ENCODE results near the gene HSPH1. TPM values are rescaled to one million over a fixed set of nuclear protein-coding genes. Genes with fewer than 3 reads are reported as not detected.

The HSPH1 gene
- 116 and 176 TPM in 2 replicates for total RNA-seq (ENCODE audit: low replicate concordance)
- long read RNA-seq, full-length matches to known transcripts: 17 of 72 reads
- long read RNA-seq, partial matches to known transcripts: 47 of 72 reads
- long read RNA-seq, other reads (novel, unspliced or antisense): 8 of 72 reads

DNA sequence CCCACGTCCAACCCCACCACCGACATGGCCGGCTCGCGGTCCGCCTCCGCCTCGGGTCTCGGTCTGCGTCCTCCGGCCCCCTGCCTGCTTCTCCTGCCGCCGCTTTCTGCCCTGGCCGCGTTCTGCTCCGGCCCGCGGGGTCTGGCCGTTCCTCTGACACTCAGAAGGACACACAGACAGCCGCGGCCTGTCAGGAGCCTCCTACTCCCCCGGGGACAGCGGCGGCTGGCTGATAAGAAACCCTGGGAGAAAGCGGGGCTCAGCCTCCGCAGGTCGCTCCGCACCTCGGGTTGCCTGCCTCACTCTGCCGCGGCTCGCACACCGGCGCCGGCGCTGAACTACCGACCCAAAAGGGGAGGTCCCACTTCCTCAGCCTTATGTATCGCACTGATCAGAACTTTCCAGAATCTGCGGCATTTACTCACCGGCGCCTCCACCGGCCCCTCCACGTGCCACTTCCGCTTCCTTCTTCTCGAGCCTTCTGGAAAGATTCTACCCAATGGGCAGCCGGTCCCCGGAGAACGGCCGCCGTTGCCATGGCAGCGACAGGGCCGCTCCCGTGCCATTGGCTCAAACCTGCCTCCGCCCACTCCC lies at the start of gene HSPH1:
HSPH1 (minus strand) TSS at position 348 of the 594 bp plus-strand sequence; CDS start at position 26, 322 bp downstream.
- Mint-ChIP-seq H3K27me3 (no peaks in the 10 kb centered on the region), H3K9me3 (no peaks in the 10 kb centered on the region), H3K4me3 (peak within 1 kb of the TSS; percentile 97), H3K4me1 (ENCODE audit: unreplicated experiment) (peaks cover 23% of the 10 kb centered on the region), H3K36me3 (peaks cover 8% of the 10 kb centered on the region), H3K27ac (peak within 1 kb of the TSS; percentile 97)
- TF ChIP-seq, protein P1, sequence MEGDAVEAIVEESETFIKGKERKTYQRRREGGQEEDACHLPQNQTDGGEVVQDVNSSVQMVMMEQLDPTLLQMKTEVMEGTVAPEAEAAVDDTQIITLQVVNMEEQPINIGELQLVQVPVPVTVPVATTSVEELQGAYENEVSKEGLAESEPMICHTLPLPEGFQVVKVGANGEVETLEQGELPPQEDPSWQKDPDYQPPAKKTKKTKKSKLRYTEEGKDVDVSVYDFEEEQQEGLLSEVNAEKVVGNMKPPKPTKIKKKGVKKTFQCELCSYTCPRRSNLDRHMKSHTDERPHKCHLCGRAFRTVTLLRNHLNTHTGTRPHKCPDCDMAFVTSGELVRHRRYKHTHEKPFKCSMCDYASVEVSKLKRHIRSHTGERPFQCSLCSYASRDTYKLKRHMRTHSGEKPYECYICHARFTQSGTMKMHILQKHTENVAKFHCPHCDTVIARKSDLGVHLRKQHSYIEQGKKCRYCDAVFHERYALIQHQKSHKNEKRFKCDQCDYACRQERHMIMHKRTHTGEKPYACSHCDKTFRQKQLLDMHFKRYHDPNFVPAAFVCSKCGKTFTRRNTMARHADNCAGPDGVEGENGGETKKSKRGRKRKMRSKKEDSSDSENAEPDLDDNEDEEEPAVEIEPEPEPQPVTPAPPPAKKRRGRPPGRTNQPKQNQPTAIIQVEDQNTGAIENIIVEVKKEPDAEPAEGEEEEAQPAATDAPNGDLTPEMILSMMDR (conservative IDR thresholded peaks at IDR 0.05): peak; percentile 41
- peak; percentile 98 for DNase-seq (ENCODE audit: extremely low spot score, unreplicated experiment)

DNA sequence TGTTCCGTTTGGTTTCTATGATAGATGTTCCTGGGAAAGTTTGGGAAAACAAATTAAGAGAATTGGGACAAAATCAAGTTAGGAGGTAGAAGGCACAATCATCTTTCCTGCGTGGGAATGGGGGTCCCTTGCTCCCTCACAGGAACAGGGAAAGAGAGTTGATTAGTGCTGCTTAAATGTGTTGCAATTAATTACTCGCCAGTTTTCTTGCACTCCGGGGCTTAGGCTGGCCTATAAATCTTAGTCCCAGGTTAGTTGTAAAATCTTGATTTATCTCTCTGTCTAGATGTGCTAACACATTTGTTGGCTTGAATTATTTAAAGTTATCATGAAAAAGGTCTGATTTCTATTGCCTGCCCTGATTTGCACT lies 48.1 kb upstream of the HSPH1 start:
- Mint-ChIP-seq H3K36me3 (peaks cover 3% of the 10 kb centered on the region), H3K4me1 (ENCODE audit: unreplicated experiment) (peaks cover 35% of the 10 kb centered on the region), H3K27ac (no peak overlapping the region), H3K9me3 (no peaks in the 10 kb centered on the region), H3K27me3 (peaks cover 8% of the 10 kb centered on the region), H3K4me3 (no peak overlapping the region)
- DNase-seq (ENCODE audit: extremely low spot score, unreplicated experiment): no peak
- TF ChIP-seq, protein P1 (conservative IDR thresholded peaks at IDR 0.05): no peak

DNA sequence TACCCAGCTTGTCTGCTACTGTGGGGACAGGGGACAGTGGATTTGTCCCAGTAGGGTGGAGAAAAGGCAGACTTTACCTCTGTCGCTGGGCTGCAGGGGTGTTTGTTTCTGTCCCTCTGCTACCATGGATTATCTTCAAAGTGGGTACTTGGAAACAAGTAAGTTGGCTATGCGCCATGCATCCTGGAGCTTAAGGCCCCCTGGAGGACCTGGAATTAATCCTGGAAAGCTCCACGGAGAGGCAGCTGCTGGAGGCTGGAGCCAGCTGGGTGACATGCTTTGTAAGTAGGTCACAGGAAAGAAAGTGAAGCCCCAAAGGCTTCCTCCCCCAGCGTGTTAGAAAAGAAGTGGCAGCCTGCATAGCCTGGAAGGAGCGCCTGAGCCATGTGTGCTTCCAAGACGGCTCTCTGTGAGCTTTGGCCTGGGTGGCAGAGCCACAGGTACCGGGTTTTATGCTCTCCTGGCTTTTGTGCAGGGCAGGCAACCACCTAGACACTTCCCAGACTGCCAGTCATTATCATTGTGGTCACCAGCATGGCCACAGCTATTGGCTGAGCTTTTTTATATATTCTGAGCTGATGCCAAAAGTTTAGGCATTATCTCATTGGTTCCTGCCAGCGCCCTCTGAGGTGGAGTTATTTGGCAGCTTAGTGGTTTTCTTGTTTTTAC lies 47.6 kb upstream of the HSPH1 start:
- no peak for DNase-seq (ENCODE audit: extremely low spot score, unreplicated experiment)
- H3K4me1 Mint-ChIP-seq (ENCODE audit: unreplicated experiment): peaks cover 36% of the 10 kb centered on the region

DNA sequence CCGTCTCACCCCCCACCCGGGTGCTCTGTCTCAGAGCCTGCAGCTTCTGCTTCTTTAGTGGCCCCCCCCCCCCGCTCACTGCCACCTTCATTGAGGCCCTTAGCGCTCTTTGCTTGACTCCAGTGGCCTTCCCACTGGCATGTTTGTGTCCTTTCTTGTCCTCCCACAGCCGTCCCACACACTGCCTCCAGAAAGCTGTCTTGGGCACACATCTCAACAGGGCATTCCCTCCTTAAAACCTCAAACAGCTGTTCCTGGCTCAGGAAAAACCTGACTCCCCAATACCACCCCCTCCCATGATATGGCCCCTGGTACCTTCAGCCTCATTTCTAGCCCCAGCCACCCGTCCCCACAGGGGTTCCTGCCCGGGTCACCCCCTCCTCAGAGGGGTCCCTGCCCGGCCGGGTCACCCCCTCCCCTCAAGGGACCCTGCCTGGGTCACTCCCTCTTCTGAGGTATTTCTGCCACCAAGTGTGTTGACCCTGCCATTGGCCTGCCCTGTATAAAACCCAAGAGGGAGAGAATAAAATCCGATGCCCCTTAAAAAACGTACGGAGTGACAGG lies 46.9 kb upstream of the HSPH1 start:
- no peak for DNase-seq (ENCODE audit: extremely low spot score, unreplicated experiment)
- H3K27me3 Mint-ChIP-seq: peaks cover 16% of the 10 kb centered on the region
- no peaks in the 10 kb centered on the region for H3K9me3 Mint-ChIP-seq
- H3K4me3 Mint-ChIP-seq: no peak overlapping the region
- H3K36me3 Mint-ChIP-seq: peaks cover 4% of the 10 kb centered on the region
- TF ChIP-seq, protein P1 (conservative IDR thresholded peaks at IDR 0.05): no peak
- peaks cover 32% of the 10 kb centered on the region for H3K4me1 Mint-ChIP-seq (ENCODE audit: unreplicated experiment)
- H3K27ac Mint-ChIP-seq: no peak overlapping the region

More for the DNA sequence above, 47.6 kb upstream of the HSPH1 start:
- H3K36me3 Mint-ChIP-seq: peaks cover 4% of the 10 kb centered on the region
- H3K27ac Mint-ChIP-seq: no peak overlapping the region
- H3K27me3 Mint-ChIP-seq: peaks cover 13% of the 10 kb centered on the region
- TF ChIP-seq, protein P1 (conservative IDR thresholded peaks at IDR 0.05): no peak
- H3K9me3 Mint-ChIP-seq: no peaks in the 10 kb centered on the region
- no peak overlapping the region for H3K4me3 Mint-ChIP-seq

DNA sequence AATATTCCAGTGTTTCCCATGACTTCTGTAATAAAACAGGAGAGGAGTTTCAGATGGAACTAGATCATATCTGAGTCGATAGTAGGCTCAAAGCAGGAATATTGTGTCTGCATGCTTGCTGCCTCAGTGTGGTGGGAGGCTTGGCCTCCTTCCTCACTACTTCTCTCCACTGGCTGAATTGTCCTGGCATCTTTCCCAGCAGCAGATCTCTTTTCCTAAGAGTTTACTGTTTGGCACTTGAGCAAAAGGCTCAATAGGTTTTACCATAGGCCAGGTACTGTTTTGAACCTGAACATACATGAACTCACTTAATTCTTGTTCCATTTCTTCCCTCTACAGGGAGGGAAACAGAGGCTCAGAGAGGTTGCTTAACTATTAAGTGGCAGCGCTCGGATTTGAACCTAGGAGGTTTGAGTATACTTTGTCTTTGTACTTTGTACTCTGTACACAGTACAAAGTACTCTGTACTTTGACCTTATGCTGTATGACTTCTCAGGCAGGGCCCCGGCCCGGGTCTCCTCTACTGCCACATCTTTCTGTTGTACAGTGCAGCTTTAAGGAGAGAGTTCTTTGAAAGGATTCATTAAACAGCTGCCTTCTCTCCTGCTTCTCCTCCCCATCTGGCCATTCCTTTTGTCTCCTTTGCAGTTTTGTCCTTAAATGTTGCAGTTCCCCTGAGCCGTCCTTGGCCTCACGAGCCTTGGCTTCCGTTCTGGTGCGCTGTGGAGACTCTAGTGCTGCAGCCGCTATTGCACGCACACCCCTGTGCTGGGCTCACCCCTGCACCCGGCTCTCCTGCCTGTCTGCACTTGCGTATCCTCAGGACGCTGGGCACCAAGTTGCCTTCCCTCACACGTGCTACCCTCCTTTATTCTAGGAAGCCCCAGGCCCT lies 46.2 kb upstream of the HSPH1 start:
- Mint-ChIP-seq H3K4me1 (ENCODE audit: unreplicated experiment) (peaks cover 32% of the 10 kb centered on the region), H3K4me3 (no peak overlapping the region), H3K27me3 (peaks cover 22% of the 10 kb centered on the region), H3K9me3 (no peaks in the 10 kb centered on the region), H3K36me3 (peaks cover 4% of the 10 kb centered on the region), H3K27ac (no peak overlapping the region)
- TF ChIP-seq, protein P1 (conservative IDR thresholded peaks at IDR 0.05): no peak
- DNase-seq (ENCODE audit: extremely low spot score, unreplicated experiment): no peak
